ENCODE measurements around the gene TMX3.

TMX3 gene, protein sequence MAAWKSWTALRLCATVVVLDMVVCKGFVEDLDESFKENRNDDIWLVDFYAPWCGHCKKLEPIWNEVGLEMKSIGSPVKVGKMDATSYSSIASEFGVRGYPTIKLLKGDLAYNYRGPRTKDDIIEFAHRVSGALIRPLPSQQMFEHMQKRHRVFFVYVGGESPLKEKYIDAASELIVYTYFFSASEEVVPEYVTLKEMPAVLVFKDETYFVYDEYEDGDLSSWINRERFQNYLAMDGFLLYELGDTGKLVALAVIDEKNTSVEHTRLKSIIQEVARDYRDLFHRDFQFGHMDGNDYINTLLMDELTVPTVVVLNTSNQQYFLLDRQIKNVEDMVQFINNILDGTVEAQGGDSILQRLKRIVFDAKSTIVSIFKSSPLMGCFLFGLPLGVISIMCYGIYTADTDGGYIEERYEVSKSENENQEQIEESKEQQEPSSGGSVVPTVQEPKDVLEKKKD

GRCh38 chr18:68714712-68715496 is at the start of gene TMX3:
Gene TMX3, minus strand, starts transcription at chr18:68715108. Its CDS starts 127 bp downstream, at chr18:68714981.
- peak; percentile 94 for DNase-seq

GRCh38 chr18:68764016-68764415 is 49.1 kb upstream of the TMX3 start:
- DNase-seq, result no peak

- no peak for DNase-seq
These were observed 48.2 kb upstream of the TMX3 start for GRCh38 chr18:68763083-68763482.

DNA sequence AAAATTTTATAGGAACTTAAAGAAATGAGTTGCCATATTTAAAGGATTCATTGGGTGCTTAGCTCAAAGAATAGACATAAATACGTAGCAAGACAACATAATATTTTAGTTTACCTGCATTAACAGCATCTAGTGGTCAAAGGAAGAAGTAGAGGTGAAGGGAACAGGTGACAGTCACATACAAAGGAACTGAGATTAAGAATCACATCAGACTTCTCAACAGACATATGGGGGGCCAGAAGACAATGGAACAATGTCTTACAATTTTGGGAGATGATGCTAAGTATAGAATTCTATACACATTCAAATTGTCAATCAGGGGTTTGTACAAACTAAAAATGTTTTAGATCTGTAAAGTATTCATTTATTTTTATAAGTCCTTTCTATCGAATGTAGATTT is 44.4 kb upstream of the TMX3 start:
- no peak for DNase-seq

GRCh38 chr18:68757126-68757525 is 42.2 kb upstream of the TMX3 start:
- DNase-seq, result no peak

DNA sequence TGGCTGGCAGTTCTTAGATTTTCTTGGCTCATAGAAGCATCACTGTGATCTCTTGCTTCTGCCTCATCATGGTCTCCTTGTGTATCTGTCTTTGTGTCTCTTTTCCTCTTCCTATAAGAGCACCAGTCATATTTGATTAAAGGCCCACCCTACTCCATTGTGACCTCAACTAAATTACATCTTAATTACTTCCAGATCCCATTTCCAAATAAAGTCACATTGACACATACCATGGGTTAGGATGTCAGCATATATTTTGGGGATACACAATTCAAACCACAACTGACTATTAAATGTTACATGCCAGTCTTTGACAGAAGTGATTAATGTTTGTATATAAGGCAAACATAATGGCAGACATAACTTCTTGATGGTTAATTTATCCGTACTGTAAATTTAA is 27.3 kb upstream of the TMX3 start:
- DNase-seq, result no peak

DNA sequence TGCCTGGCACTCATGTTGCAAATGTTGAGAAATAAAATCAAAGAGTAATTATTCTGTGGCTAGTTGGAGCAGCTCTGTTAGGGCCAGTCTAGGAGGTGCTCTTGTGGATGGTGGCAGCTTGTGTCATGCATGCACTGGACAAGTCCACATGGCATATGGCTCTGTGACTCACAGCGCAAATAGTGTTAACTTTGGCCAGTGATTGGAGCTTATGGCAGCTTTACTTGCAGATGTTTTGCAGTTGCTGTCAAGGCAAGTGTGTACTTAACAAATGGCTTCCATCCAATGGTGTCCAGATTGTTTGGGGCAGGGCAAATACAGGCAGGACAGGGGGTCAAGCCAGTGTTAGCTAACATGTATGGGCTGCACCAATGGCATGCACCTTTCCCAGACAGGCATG is 26.1 kb upstream of the TMX3 start:
- no peak for DNase-seq

- DNase-seq, result no peak
These were observed 24.6 kb upstream of the TMX3 start for GRCh38 chr18:68739462-68739861.

GRCh38 chr18:68738564-68738963 is 23.7 kb upstream of the TMX3 start:
- DNase-seq, result no peak

GRCh38 chr18:68735483-68736343 is 20.8 kb upstream of the TMX3 start:
- no peak for DNase-seq

DNA sequence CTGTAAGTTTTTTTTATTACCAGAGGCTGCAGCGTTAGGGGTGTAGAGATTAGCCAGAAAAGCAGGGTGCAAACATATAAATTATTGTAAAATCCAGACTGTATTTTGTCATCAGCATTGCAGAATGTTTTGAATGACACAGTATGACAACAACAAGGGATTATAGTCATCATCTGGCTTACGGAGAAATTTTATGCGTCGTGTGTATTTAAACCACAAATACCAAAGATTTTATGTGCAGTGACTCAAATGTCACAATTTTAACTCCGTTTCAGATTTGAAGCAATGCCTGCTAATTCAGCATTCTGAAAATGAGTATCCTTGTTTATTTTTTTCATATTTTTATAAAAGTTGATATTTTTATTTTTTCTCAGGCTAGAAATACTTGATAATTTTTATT is 19.4 kb upstream of the TMX3 start:
- DNase-seq, result no peak

DNA sequence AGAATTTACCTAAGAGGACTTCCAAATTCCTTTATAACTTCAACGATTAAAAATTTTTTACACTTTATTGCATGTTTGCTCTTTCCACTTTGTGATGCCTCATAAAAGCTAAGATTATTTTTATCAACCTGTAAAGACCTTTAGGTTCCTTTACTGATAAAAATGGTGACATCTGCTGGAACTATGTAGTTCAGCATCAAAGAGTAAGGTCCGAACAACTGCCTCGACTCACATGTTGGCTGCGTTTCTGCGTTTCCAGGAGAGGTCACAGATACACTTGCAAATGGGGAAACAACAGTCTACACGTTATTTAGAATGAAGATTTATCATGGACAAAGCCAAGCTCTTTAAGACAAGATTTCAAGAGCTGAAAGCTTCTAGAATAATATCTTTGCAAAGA is 18.8 kb upstream of the TMX3 start:
- DNase-seq, result no peak

DNA sequence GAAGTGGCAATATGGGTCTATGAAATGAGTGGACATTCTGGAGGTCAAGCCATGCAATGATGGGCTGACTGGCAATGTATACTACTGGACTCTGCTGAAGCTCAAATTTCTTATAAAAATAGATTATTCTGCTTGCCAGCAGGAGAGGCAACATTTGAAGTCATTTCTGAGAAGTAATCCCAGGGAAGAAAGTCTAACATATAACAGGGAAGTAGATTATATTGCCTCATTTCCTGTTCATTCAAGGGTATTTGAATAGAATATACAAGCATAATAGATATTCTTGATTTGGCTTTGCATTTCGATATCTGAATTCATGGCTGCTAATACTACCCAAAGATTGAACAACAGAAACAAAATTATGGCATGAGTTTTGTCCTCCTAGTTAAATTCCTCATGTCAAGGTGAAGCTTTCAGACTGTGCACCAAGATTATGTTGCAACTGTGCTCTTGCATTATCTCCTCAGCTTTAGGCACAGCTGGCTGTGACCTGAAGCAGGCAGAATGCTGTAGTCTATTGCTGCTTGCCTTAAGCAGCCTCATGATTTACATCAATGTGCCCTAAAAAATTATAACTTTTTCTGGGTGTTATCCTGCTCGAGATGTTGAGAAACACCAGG is 13.3 kb upstream of the TMX3 start:
- DNase-seq, result no peak

- DNase-seq, result no peak
These were observed 12.6 kb upstream of the TMX3 start for GRCh38 chr18:68727506-68727905.

DNA sequence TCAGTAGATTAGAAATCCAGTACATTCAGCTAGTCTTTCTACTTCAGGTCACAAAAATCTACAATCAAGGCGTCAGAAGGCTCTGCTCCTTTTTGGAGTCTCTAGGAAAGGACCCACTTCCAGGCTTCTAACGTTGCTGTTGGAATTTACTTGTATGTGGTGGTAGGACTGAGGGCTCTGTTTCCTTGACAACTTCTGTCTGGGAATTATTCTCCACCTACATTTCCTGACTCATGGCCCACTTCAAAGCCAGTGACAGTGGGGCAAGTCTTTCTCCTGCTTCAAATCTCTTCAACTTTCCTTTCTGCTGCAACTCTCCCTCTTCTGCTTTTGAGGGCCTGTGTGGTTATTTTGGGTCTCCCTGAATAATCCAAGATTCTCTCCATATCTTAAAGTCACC is 10.4 kb upstream of the TMX3 start:
- DNase-seq, result no peak

- DNase-seq, result no peak
These were observed 9.1 kb upstream of the TMX3 start for GRCh38 chr18:68724021-68724420.

DNA sequence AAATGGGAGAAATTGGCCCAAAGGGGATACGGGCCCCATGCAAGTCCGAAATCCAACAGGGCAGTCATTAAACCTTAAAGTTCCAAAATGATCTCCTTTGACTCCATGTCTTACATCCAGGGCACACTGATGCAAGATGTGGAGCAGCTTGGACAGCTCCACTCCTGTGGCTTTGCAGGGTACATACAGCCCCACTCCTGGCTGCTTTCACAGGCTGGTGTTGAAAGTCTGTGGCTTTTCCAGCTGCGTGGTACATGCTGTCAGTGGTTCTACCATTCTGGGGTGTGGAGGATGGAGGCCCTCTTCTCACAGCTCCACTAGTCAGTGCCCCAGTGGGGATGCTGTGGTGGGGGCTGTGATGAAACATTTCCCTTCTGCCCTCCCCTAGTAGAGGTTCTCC is 8.6 kb upstream of the TMX3 start:
- no peak for DNase-seq

GRCh38 chr18:68722821-68723220 is 7.9 kb upstream of the TMX3 start:
- DNase-seq, result no peak

GRCh38 chr18:68721681-68722583 is 7.0 kb upstream of the TMX3 start:
- no peak for DNase-seq

GRCh38 chr18:68714366-68714711 is 569 bp downstream of the TMX3 start:
- DNase-seq, result peak; percentile 12

DNA sequence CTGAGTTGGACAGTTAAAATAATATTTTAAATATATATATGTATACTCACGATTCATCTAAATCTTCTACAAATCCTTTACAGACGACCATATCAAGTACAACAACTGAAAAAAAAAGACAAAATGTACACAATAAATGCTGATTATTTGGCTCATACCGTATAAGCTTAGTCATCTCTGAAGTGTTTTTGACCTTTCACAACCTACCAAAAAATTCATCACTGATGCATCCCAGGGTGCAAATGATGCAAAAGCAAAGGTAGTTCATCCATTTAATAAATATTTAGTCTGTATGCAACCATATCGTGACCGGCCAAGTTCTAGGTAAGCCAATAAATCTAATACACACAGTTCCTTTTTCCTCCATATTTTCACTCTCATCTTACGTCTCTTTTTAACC is 1.1 kb downstream of the TMX3 start:
- DNase-seq, result no peak

GRCh38 chr18:68713131-68713530 is 1.8 kb downstream of the TMX3 start:
- DNase-seq, result no peak
